Mammary epithelial cell (primary cell): ENCODE data around the gene DDC.
"Not testable (repeated sequence)": the region's sequence is repeated elsewhere in the genome, so short reads cannot be mapped to it uniquely, and the experiment has no call there.

Source experiments
- CTCF ChIP-seq, 2 donors: IDR thresholded peaks in 1 of 2; conservative IDR thresholded peaks in 1 of 2; 2 replicates each; pipeline ENCODE4 v1.5.1; 2011 to 2012; ENCODE audit warnings: inconsistent platforms in 2 of 2, low read length in 2 of 2, mild to moderate bottlenecking in 2 of 2, control low read depth in 1 of 2, low read depth in 1 of 2; ENCODE audit not compliant: insufficient read depth in 1 of 2; ENCODE audit errors: extremely low read depth in 1 of 2
- EZH2 ChIP-seq: IDR thresholded peaks from 2 replicates; pipeline ENCODE4 v1.6.1; 2012; ENCODE audit warnings: low read length, inconsistent platforms, borderline replicate concordance

DNA sequence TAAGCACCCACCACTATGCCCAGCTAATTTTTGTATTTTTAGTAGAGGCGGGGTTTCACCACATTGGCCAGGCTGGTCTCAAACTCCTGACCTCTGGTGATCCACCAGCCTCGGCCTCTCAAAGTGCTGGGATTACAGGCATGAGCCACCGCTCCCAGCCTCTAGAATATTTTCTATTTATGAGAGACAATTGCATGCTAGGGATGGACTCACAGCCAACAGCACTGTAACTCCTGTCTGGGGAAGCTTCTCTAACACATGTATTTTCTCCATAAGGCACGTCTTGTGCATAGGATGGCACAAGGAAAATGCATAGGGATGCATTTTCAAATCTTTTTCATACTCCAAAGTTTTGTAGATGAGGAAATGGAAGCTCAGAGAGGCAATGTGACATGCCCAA, 19.6 kb downstream of the DDC start:
- TF ChIP-seq EZH2; CTCF (conservative IDR thresholded peaks at IDR 0.05 in 1 of 2, IDR thresholded peaks at IDR 0.05 in 1 of 2; ENCODE audit: extremely low read depth in 1 of 2, insufficient read depth in 1 of 2, low read depth in 1 of 2, low read length in 2 of 2): not testable (repeated sequence)
